GM13976 (cell line): ENCODE measurements around the gene TMC3.
"Not testable (repeated sequence)": the region's sequence is repeated elsewhere in the genome, so short reads cannot be mapped to it uniquely, and the experiment has no call there.

Experiments used
- DNase-seq: peaks from one replicate; pipeline ENCODE4 v3.0.0; 2012; ENCODE audit warnings: low spot score
- CTCF ChIP-seq: IDR thresholded peaks from 2 replicates; pipeline ENCODE4 v1.5.1; 2012; ENCODE audit warnings: borderline replicate concordance, mild to moderate bottlenecking; ENCODE audit not compliant: insufficient read depth; ENCODE audit errors: extremely low read depth, missing control alignments, control extremely low read depth
- in situ Hi-C: fragments of 300-500 bp; cut with MboI; formaldehyde crosslinking; loops from one replicate; pipeline ENCODE4 v1.12.0; 2022; ENCODE audit warnings: low sequenced_read_pairs, mixed read lengths, inconsistent platforms; ENCODE audit not compliant: unreplicated experiment

The TMC3 gene

GRCh38 chr15:81373775-81374395 lies at the start of gene TMC3:
TSS of gene TMC3 (minus strand) at chr15:81374213. CDS start at chr15:81374077, 136 bp downstream.
- in situ Hi-C loops, result no loop called here
- DNase-seq, result no peak
- TF ChIP-seq CTCF, result no peak

GRCh38 chr15:81421461-81421860 lies 47.4 kb upstream of the TMC3 start:
- in situ Hi-C loops, result no loop called here
- DNase-seq, result no peak

GRCh38 chr15:81419332-81419943 lies 45.4 kb upstream of the TMC3 start:
- no peak for TF ChIP-seq CTCF
- in situ Hi-C loops, result no loop called here
- DNase-seq, result no peak

More at GRCh38 chr15:81421461-81421860, 47.4 kb upstream of the TMC3 start:
- TF ChIP-seq CTCF, result no peak

- no peak for TF ChIP-seq CTCF
- in situ Hi-C loops, result no loop called here
- DNase-seq, result no peak
Measured at GRCh38 chr15:81418891-81419290, 44.9 kb upstream of the TMC3 start.

- no peak for DNase-seq
- in situ Hi-C loops, result no loop called here
- TF ChIP-seq CTCF, result no peak
Measured at GRCh38 chr15:81418444-81418843, 44.4 kb upstream of the TMC3 start.

GRCh38 chr15:81414274-81414968 lies 40.4 kb upstream of the TMC3 start:
- in situ Hi-C loops, DNase-seq: not testable (repeated sequence)

GRCh38 chr15:81413851-81414250 lies 39.8 kb upstream of the TMC3 start:
- in situ Hi-C loops, result no loop called here
- no peak for TF ChIP-seq CTCF
- no peak for DNase-seq
